Fibroblast of lung (primary cell): ENCODE results near the gene ADAT2. TPM values are rescaled to one million over a fixed set of nuclear protein-coding genes. Genes with fewer than 3 reads are reported as not detected.
A peak's percentile ranks its signal among the peaks of the same experiment; 100 is the strongest.

Experiments
- DNase-seq, 2 donors: peaks; one replicate each; pipeline versions ENCODE4 v3.0.0 to v3.0.0-alpha.2; 2010; ENCODE audit warnings: low read depth in 2 of 2
- H2AFZ ChIP-seq: 2 replicates; pipeline ENCODE4 v1.5.1; 2012; ENCODE audit warnings: low read length, control low read depth, inconsistent platforms
- H3K27ac ChIP-seq: 2 replicates; pipeline ENCODE4 v1.5.1; 2011; ENCODE audit warnings: low read length, control low read depth; ENCODE audit not compliant: insufficient read depth
- H3K27me3 ChIP-seq: 2 replicates; pipeline ENCODE4 v1.5.1; 2011; ENCODE audit warnings: mild to moderate bottlenecking, low read length; ENCODE audit not compliant: control insufficient read depth, insufficient read depth
- H3K36me3 ChIP-seq: 2 replicates; pipeline ENCODE4 v1.5.1; 2011; ENCODE audit warnings: low read length; ENCODE audit not compliant: control insufficient read depth, insufficient read depth
- H3K4me1 ChIP-seq: 2 replicates; pipeline ENCODE4 v1.5.1; 2011; ENCODE audit warnings: low read length; ENCODE audit not compliant: control insufficient read depth, insufficient read depth; ENCODE audit errors: extremely low read depth
- H3K4me2 ChIP-seq: 2 replicates; pipeline ENCODE4 v1.5.1; 2011; ENCODE audit warnings: low read length, control low read depth; ENCODE audit not compliant: insufficient read depth; ENCODE audit errors: extremely low read depth
- H3K4me3 ChIP-seq, 4 experiments: fragments of 200-600 bp in 1 of 4; sonication (generic) in 1 of 4; replicated peaks in 1 of 4; 2 replicates each; pipeline ENCODE4 v1.5.1; 2011 to 2016; ENCODE audit warnings: low read length in 4 of 4, low read depth in 3 of 4, mild to moderate bottlenecking in 3 of 4, control low read depth in 2 of 4, inconsistent platforms in 1 of 4, mixed read lengths in 1 of 4; ENCODE audit not compliant: insufficient read depth in 1 of 4; ENCODE audit errors: control extremely low read depth in 1 of 4
- H3K79me2 ChIP-seq: 2 replicates; pipeline ENCODE4 v1.5.1; 2012; ENCODE audit warnings: mild to moderate bottlenecking, low read length, inconsistent platforms; ENCODE audit not compliant: control insufficient read depth, insufficient read depth
- H3K9ac ChIP-seq: 2 replicates; pipeline ENCODE4 v1.5.1; 2011; ENCODE audit warnings: mild to moderate bottlenecking, low read length, control low read depth; ENCODE audit not compliant: insufficient read depth
- H3K9me3 ChIP-seq: 2 replicates; pipeline ENCODE4 v1.5.1; 2012; ENCODE audit warnings: low read depth, low read length; ENCODE audit not compliant: control insufficient read depth, insufficient read depth
- H4K20me1 ChIP-seq: 2 replicates; pipeline ENCODE4 v1.5.1; 2011; ENCODE audit warnings: low read length; ENCODE audit not compliant: control insufficient read depth, insufficient read depth; ENCODE audit errors: extremely low read depth
- EZH2 ChIP-seq: IDR thresholded peaks from 2 replicates; pipeline ENCODE4 v1.5.1; 2012; ENCODE audit warnings: low read length, control low read depth, mild to moderate bottlenecking; ENCODE audit errors: missing control alignments
- polyA plus RNA-seq, 2 donors: library from polyadenylated mRNA; depleted of rRNA in 1 of 2; stranded (reverse) in 1 of 2; unstranded in 1 of 2; fragments of >200 nt; gene quantifications; 2 replicates each; pipeline ENCODE4 v1.2.1, GENCODE V29; 2011 to 2012; ENCODE audit warnings: missing spikeins in 1 of 2
- total RNA-seq: library from RNA; depleted of rRNA; stranded (reverse); fragments of >200 nt; gene quantifications from 2 replicates; pipeline ENCODE4 v1.2.1, GENCODE V29; 2014
- TF ChIP-seq, protein P1 (sequence below), 2 donors: IDR thresholded peaks in 1 of 2; conservative IDR thresholded peaks in 1 of 2; 1 replicate in 1 of 2; 2 replicates in 1 of 2; pipeline ENCODE4 v1.5.1; 2011 to 2012; ENCODE audit warnings: low read length in 2 of 2, control low read depth in 1 of 2, inconsistent platforms in 1 of 2, low read depth in 1 of 2, mild to moderate bottlenecking in 1 of 2

ADAT2 gene
- total and polyA plus RNA-seq, 2 donors (not counting 1 experiment from before 2014, with no cell fraction given), result 4.7 to 5.0 TPM

- Histone ChIP-seq H3K36me3 (no peaks in the 10 kb centered on the region), H3K4me2 (no peak overlapping the region), H3K9me3 (no peaks in the 10 kb centered on the region), H3K4me1 (no peaks in the 10 kb centered on the region), H3K27ac (no peak overlapping the region), H3K9ac (no peak overlapping the region), H3K4me3 (no peak overlapping the region), H3K27me3 (no peaks in the 10 kb centered on the region), H3K79me2 (no peaks in the 10 kb centered on the region), H4K20me1 (no peaks in the 10 kb centered on the region), H2AFZ (no peak overlapping the region)
- TF ChIP-seq, protein P1, sequence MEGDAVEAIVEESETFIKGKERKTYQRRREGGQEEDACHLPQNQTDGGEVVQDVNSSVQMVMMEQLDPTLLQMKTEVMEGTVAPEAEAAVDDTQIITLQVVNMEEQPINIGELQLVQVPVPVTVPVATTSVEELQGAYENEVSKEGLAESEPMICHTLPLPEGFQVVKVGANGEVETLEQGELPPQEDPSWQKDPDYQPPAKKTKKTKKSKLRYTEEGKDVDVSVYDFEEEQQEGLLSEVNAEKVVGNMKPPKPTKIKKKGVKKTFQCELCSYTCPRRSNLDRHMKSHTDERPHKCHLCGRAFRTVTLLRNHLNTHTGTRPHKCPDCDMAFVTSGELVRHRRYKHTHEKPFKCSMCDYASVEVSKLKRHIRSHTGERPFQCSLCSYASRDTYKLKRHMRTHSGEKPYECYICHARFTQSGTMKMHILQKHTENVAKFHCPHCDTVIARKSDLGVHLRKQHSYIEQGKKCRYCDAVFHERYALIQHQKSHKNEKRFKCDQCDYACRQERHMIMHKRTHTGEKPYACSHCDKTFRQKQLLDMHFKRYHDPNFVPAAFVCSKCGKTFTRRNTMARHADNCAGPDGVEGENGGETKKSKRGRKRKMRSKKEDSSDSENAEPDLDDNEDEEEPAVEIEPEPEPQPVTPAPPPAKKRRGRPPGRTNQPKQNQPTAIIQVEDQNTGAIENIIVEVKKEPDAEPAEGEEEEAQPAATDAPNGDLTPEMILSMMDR (conservative IDR thresholded peaks at IDR 0.05 in 1 of 2, IDR thresholded peaks at IDR 0.05 in 1 of 2; ENCODE audit: low read depth in 1 of 2, low read length in 2 of 2), result no peak
- TF ChIP-seq EZH2, result no peak
- DNase-seq, result peak in 1 of 2 donors; percentile 41
Observed at GRCh38 chr6:143394389-143394788, 56.1 kb downstream of the ADAT2 start.

- no peak for DNase-seq
- H3K27ac ChIP-seq, result no peak overlapping the region
- no peaks in the 10 kb centered on the region for H4K20me1 ChIP-seq
- no peaks in the 10 kb centered on the region for H3K79me2 ChIP-seq
- TF ChIP-seq, protein P1 (conservative IDR thresholded peaks at IDR 0.05 in 1 of 2, IDR thresholded peaks at IDR 0.05 in 1 of 2; ENCODE audit: low read depth in 1 of 2, low read length in 2 of 2), result no peak
- no peak for TF ChIP-seq EZH2
- no peak overlapping the region for H3K4me2 ChIP-seq
- no peaks in the 10 kb centered on the region for H3K4me1 ChIP-seq
- no peaks in the 10 kb centered on the region for H3K36me3 ChIP-seq
- H3K9me3 ChIP-seq, result no peaks in the 10 kb centered on the region
- no peak overlapping the region for H3K9ac ChIP-seq
- H3K27me3 ChIP-seq, result no peaks in the 10 kb centered on the region
- no peak overlapping the region for H2AFZ ChIP-seq
- no peak overlapping the region for H3K4me3 ChIP-seq
Observed at GRCh38 chr6:143390278-143390677, 60.2 kb downstream of the ADAT2 start.

DNA sequence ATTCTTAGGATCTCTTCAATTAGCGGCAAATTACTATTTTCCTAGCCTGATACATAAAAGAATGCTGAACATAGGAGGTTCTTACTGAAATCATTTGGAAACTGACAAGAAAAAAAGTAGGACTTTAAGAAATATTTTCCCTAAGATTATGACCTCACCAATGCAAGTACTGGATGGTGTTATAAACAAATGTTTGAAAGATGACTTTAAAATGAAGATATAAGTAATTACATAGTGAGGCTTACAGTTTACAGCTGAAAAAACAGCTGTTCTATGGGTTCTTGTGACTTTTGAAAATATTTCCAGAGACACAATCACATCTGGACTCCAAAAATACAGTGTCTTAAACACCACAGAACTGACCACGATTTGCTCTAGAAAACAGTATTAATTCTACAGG is 64.9 kb downstream of the ADAT2 start:
- TF ChIP-seq EZH2, result no peak
- TF ChIP-seq, protein P1 (conservative IDR thresholded peaks at IDR 0.05 in 1 of 2, IDR thresholded peaks at IDR 0.05 in 1 of 2; ENCODE audit: low read depth in 1 of 2, low read length in 2 of 2), result no peak
- H3K4me3 ChIP-seq, result no peak overlapping the region
- no peak overlapping the region for H2AFZ ChIP-seq
- H3K4me1 ChIP-seq, result no peaks in the 10 kb centered on the region
- no peaks in the 10 kb centered on the region for H3K79me2 ChIP-seq
- no peak overlapping the region for H3K4me2 ChIP-seq
- H3K36me3 ChIP-seq, result no peaks in the 10 kb centered on the region
- no peak overlapping the region for H3K9ac ChIP-seq
- no peak overlapping the region for H3K27ac ChIP-seq
- peaks cover 3% of the 10 kb centered on the region for H3K27me3 ChIP-seq
- H3K9me3 ChIP-seq, result no peaks in the 10 kb centered on the region
- no peaks in the 10 kb centered on the region for H4K20me1 ChIP-seq
- DNase-seq, result no peak
